SK-N-SH treated with all-trans-retinoic acid at 6 μM for 48 hours (cell line): Measurements from ENCODE around the gene SDF4.

Source experiments
- ATAC-seq: fragments of 200-7000 bp; cut with Tn5 transposase; 3 replicates; pipeline ENCODE4 v1.9.1; 2020; ENCODE audit warnings: mild to moderate bottlenecking, moderate library complexity
- ARNTL ChIP-seq: fragments of 450-650 bp; formaldehyde crosslinking; IDR thresholded peaks from 2 replicates; pipeline ENCODE4 v1.5.0; 2020; ENCODE audit warnings: low read depth, mild to moderate bottlenecking, moderate library complexity, borderline replicate concordance
- BACH2 ChIP-seq: fragments of 250-450 bp; sonication (Bioruptor Pico); IDR thresholded peaks from 2 replicates; pipeline ENCODE4 v1.9.0; 2021; ENCODE audit warnings: mild to moderate bottlenecking, borderline replicate concordance
- CSDC2 ChIP-seq: fragments of 250-450 bp; sonication (Bioruptor Pico); IDR thresholded peaks from 2 replicates; pipeline ENCODE4 v1.5.0; 2020; ENCODE audit warnings: mild to moderate bottlenecking, moderate library complexity
- CSRNP3 ChIP-seq: fragments of 250-450 bp; sonication (Bioruptor Pico); IDR thresholded peaks from 2 replicates; pipeline ENCODE4 v1.5.1; 2021; ENCODE audit warnings: mild to moderate bottlenecking, moderate library complexity
- ESRRG ChIP-seq: fragments of 250-450 bp; sonication (Bioruptor Pico); IDR thresholded peaks from 2 replicates; pipeline ENCODE4 v1.6.1; 2021; ENCODE audit warnings: mild to moderate bottlenecking
- GLIS3 ChIP-seq: fragments of 250-450 bp; sonication (Bioruptor Pico); IDR thresholded peaks from 2 replicates; pipeline ENCODE4 v1.5.0; 2020; ENCODE audit warnings: mild to moderate bottlenecking, moderate library complexity
- ISL1 ChIP-seq: fragments of 250-450 bp; sonication (Bioruptor Pico); IDR thresholded peaks from 2 replicates; pipeline ENCODE4 v2.1.2; 2022; ENCODE audit warnings: mild to moderate bottlenecking, moderate library complexity
- OSR1 ChIP-seq: fragments of 250-450 bp; sonication (Bioruptor Pico); IDR thresholded peaks from 2 replicates; pipeline ENCODE4 v1.8.0; 2022; ENCODE audit warnings: moderate library complexity, mild to moderate bottlenecking, inconsistent platforms
- PPARA ChIP-seq: fragments of 250-450 bp; sonication (Bioruptor Pico); IDR thresholded peaks from 2 replicates; pipeline ENCODE4 v1.5.0; 2020; ENCODE audit warnings: mild to moderate bottlenecking, borderline replicate concordance
- RARB ChIP-seq: fragments of 250-450 bp; sonication (Bioruptor Pico); IDR thresholded peaks from 2 replicates; pipeline ENCODE4 v1.8.0; 2021; ENCODE audit warnings: mild to moderate bottlenecking, moderate library complexity
- SNAI2 ChIP-seq: fragments of 250-450 bp; sonication (Bioruptor Pico); IDR thresholded peaks from 2 replicates; pipeline ENCODE4 v1.5.0; 2020; ENCODE audit warnings: mild to moderate bottlenecking, moderate library complexity
- TCF4 ChIP-seq: fragments of 250-450 bp; sonication (Bioruptor Pico); IDR thresholded peaks from 2 replicates; pipeline ENCODE4 v1.8.0; 2021; ENCODE audit warnings: mild to moderate bottlenecking, moderate library complexity, borderline replicate concordance
- TOX ChIP-seq: fragments of 250-450 bp; sonication (Bioruptor Pico); IDR thresholded peaks from 2 replicates; pipeline ENCODE4 v1.8.0; 2021; ENCODE audit warnings: mild to moderate bottlenecking, moderate library complexity, borderline replicate concordance
- ZC3H10 ChIP-seq: fragments of 250-450 bp; sonication (Bioruptor Pico); IDR thresholded peaks from 2 replicates; pipeline ENCODE4 v1.5.1; 2021; ENCODE audit warnings: mild to moderate bottlenecking, moderate library complexity
- ZFP30 ChIP-seq: fragments of 450-650 bp; formaldehyde crosslinking; IDR thresholded peaks from 2 replicates; pipeline ENCODE4 v1.5.0; 2022; ENCODE audit warnings: mild to moderate bottlenecking, moderate library complexity
- ZNF565 ChIP-seq: fragments of 450-650 bp; formaldehyde crosslinking; conservative IDR thresholded peaks from 2 replicates; pipeline ENCODE4 v1.5.0; 2020; ENCODE audit warnings: low read depth, mild to moderate bottlenecking, moderate library complexity
- ZNF70 ChIP-seq: fragments of 450-650 bp; formaldehyde crosslinking; IDR thresholded peaks from 2 replicates; pipeline ENCODE4 v1.5.0; 2020; ENCODE audit warnings: mild to moderate bottlenecking, moderate library complexity
- ZNF8 ChIP-seq: fragments of 450-650 bp; formaldehyde crosslinking; IDR thresholded peaks from 2 replicates; pipeline ENCODE4 v1.5.0; 2020; ENCODE audit warnings: mild to moderate bottlenecking, moderate library complexity
- TF ChIP-seq, protein P1 (sequence below): fragments of 250-450 bp; sonication (Bioruptor Pico); IDR thresholded peaks from 2 replicates; pipeline ENCODE4 v1.8.0; 2020; ENCODE audit warnings: mild to moderate bottlenecking, moderate library complexity, borderline replicate concordance
- TF ChIP-seq, protein P2 (sequence below): fragments of 250-450 bp; sonication (Bioruptor Pico); IDR thresholded peaks from 2 replicates; pipeline ENCODE4 v1.5.1; 2020; ENCODE audit warnings: low read depth, mild to moderate bottlenecking, moderate library complexity
- TF ChIP-seq, protein P3 (sequence below): fragments of 250-450 bp; sonication (Bioruptor Pico); IDR thresholded peaks from 2 replicates; pipeline ENCODE4 v1.8.0; 2021; ENCODE audit warnings: low read depth, mild to moderate bottlenecking, moderate library complexity, borderline replicate concordance

The SDF4 gene

GRCh38 chr1:1279028-1279427 is 47.2 kb upstream of the SDF4 start:
- no peak for ATAC-seq
- TF ChIP-seq BACH2: no peak
- TF ChIP-seq ESRRG (CRISPR knock-in tag): no peak

- no peak for ATAC-seq
- TF ChIP-seq CSRNP3 (CRISPR knock-in tag) (no peak), ZNF8 (CRISPR knock-in tag) (no peak), ZC3H10 (CRISPR knock-in tag) (no peak), TOX (CRISPR knock-in tag) (no peak), ESRRG (CRISPR knock-in tag) (no peak), ZFP30 (CRISPR knock-in tag) (no peak), ARNTL (CRISPR knock-in tag) (no peak), GLIS3 (CRISPR knock-in tag) (no peak), ZNF70 (CRISPR knock-in tag) (no peak), RARB (CRISPR knock-in tag) (no peak), OSR1 (no peak), CSDC2 (CRISPR knock-in tag) (no peak), ZNF565 (CRISPR knock-in tag) (no peak), PPARA (CRISPR knock-in tag) (no peak), ISL1 (CRISPR knock-in tag) (no peak), TCF4 (CRISPR knock-in tag) (no peak), SNAI2 (CRISPR knock-in tag) (no peak)
- TF ChIP-seq, protein P1, sequence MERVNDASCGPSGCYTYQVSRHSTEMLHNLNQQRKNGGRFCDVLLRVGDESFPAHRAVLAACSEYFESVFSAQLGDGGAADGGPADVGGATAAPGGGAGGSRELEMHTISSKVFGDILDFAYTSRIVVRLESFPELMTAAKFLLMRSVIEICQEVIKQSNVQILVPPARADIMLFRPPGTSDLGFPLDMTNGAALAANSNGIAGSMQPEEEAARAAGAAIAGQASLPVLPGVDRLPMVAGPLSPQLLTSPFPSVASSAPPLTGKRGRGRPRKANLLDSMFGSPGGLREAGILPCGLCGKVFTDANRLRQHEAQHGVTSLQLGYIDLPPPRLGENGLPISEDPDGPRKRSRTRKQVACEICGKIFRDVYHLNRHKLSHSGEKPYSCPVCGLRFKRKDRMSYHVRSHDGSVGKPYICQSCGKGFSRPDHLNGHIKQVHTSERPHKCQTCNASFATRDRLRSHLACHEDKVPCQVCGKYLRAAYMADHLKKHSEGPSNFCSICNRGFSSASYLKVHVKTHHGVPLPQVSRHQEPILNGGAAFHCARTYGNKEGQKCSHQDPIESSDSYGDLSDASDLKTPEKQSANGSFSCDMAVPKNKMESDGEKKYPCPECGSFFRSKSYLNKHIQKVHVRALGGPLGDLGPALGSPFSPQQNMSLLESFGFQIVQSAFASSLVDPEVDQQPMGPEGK (CRISPR knock-in tag): no peak
- TF ChIP-seq, protein P2, sequence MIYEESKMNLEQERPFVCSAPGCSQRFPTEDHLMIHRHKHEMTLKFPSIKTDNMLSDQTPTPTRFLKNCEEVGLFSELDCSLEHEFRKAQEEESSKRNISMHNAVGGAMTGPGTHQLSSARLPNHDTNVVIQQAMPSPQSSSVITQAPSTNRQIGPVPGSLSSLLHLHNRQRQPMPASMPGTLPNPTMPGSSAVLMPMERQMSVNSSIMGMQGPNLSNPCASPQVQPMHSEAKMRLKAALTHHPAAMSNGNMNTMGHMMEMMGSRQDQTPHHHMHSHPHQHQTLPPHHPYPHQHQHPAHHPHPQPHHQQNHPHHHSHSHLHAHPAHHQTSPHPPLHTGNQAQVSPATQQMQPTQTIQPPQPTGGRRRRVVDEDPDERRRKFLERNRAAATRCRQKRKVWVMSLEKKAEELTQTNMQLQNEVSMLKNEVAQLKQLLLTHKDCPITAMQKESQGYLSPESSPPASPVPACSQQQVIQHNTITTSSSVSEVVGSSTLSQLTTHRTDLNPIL (CRISPR knock-in tag): no peak
- TF ChIP-seq, protein P3, sequence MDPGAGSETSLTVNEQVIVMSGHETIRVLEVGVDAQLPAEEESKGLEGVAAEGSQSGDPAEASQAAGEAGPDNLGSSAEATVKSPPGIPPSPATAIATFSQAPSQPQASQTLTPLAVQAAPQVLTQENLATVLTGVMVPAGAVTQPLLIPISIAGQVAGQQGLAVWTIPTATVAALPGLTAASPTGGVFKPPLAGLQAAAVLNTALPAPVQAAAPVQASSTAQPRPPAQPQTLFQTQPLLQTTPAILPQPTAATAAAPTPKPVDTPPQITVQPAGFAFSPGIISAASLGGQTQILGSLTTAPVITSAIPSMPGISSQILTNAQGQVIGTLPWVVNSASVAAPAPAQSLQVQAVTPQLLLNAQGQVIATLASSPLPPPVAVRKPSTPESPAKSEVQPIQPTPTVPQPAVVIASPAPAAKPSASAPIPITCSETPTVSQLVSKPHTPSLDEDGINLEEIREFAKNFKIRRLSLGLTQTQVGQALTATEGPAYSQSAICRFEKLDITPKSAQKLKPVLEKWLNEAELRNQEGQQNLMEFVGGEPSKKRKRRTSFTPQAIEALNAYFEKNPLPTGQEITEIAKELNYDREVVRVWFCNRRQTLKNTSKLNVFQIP (CRISPR knock-in tag): no peak
These were observed 46.8 kb upstream of the SDF4 start for GRCh38 chr1:1278620-1279019.

- no peak for TF ChIP-seq BACH2
- no peak for TF ChIP-seq ARNTL (CRISPR knock-in tag)
- TF ChIP-seq ZFP30 (CRISPR knock-in tag): no peak
- TF ChIP-seq ZNF565 (CRISPR knock-in tag): no peak
- TF ChIP-seq RARB (CRISPR knock-in tag): no peak
- TF ChIP-seq TCF4 (CRISPR knock-in tag): no peak
- TF ChIP-seq, protein P2 (CRISPR knock-in tag): no peak
- no peak for ATAC-seq
These were observed 44.0 kb upstream of the SDF4 start for GRCh38 chr1:1275836-1276235.

GRCh38 chr1:1274931-1275431 is 43.2 kb upstream of the SDF4 start:
- no peak for ATAC-seq
- TF ChIP-seq, protein P3 (CRISPR knock-in tag): no peak
- TF ChIP-seq, protein P1 (CRISPR knock-in tag): no peak
- TF ChIP-seq CSDC2 (CRISPR knock-in tag): no peak
- TF ChIP-seq ZNF8 (CRISPR knock-in tag): no peak
- TF ChIP-seq ISL1 (CRISPR knock-in tag): no peak
- TF ChIP-seq RARB (CRISPR knock-in tag): no peak
- no peak for TF ChIP-seq ZNF70 (CRISPR knock-in tag)
- TF ChIP-seq CSRNP3 (CRISPR knock-in tag): no peak
- TF ChIP-seq TCF4 (CRISPR knock-in tag): no peak
- TF ChIP-seq ARNTL (CRISPR knock-in tag): no peak
- no peak for TF ChIP-seq ZNF565 (CRISPR knock-in tag)
- no peak for TF ChIP-seq ESRRG (CRISPR knock-in tag)
- no peak for TF ChIP-seq OSR1
